AML-193 (cell line): Measurements from ENCODE around the gene AGBL1.
"Not testable (repeated sequence)": the region's sequence is repeated elsewhere in the genome, so short reads cannot be mapped to it uniquely, and the experiment has no call there.

Experiments used
- DNase-seq, 2 experiments: peaks; one replicate each; lab custom pipeline; 2025; lab: John Stamatoyannopoulos, UW

AGBL1 gene

DNA sequence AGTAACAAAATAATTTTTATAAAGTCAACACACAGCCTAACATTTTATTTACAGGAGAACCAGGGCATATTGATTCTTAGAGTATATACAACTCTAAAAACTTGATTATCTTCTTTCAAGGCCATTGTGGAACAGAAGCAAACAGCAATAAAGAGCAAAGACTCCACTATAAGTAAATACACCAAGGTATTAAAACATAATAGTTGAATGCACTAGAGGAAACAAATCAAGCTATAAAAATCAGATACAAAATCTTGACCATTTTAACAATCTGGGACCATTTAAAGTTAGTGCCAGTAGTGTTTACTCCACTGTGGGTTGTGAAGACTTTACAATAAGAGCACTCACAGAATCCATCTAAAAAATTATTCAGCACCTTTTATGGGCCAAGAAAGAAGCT is 323.6 kb downstream of the AGBL1 start:
- DNase-seq = no peak

DNA sequence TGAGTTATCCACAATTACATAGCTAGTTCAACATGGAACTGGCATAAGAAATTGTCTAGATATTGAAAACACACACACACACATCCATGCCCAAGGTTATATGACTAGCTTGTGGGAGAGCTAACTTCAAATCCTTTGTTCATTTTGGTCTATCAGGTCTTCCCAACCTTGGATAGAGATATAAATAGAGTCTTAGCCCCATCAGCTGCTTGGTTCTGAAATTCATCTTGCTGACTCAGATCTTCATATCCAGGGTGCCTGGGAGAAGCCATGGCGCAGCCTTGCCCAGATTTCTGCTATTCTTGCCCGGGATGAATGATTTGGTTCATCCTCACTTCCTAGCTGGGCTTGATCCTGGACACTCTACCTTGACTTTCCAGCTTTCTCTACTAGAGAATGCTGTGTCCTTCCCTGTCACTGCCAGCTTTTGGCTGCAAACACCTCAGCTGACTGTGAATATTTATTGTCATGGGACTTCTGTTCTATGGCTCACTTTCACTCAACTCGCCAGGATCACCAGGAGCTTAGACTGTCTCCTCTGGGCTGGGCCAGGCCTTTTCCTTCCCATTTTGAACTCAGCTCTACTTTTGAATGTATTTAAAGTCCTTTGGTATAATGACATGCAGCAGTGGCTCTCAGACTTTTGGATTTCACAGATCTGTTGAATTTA is 324.4 kb downstream of the AGBL1 start:
- no peak for DNase-seq

DNA sequence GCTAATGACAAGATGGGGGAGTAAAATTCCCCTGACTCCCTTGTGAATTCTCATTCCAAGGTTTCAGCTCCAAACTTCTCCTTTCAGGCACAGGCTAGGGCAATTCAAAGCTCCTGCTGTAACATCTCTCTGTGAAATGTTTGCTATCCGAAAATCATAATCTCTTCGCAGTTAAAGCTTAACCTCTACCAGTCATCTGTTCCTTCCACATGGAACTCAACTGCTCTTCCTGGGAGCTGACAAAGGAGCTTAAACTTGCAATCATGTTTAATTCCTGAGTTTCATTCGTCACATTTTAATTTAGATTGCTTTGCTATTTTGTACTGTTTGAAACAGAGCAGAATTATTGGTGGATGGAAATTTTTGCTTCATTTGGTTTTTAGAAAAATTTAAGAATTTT is 328.6 kb downstream of the AGBL1 start:
- no peak for DNase-seq

- no peak for DNase-seq
Measured at GRCh38 chr15:86411916-86412315, 332.2 kb downstream of the AGBL1 start.

DNA sequence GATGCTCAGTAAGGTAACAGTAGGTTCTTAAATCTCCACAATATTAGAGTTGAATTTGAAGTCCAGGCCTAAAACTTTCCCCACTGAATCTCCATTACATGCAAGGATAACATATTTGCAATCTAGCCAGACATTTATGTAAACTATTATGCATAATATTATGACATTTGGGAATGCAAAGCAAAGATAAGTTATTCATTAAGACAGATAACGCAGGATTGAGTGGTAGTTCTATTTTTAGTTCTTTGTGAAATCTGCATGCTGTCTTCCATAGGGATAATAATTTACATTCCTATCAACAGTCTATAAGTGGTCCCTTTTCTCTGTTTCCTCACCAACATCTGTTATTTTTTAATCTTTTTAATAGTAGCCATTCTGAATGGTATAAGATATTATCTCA is 333.5 kb downstream of the AGBL1 start:
- DNase-seq = no peak

DNA sequence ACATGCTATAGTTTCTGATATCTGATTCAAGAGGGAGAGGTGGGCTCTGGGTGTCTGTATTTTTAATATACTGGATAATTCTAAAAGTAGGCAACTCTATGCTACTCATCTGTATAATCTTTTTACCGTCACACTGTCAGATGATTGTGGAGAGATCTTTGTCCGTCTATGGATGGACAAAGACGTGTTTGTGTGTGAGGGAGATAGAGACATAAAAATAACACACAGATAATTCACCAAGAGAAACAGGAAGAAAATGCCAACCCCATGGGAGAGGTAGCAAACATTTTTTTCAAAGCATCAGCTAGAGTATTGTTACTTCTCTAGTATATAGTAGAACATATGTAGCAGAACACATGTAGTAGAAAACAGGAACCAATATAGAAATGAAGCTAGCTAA is 346.1 kb downstream of the AGBL1 start:
- no peak for DNase-seq

DNA sequence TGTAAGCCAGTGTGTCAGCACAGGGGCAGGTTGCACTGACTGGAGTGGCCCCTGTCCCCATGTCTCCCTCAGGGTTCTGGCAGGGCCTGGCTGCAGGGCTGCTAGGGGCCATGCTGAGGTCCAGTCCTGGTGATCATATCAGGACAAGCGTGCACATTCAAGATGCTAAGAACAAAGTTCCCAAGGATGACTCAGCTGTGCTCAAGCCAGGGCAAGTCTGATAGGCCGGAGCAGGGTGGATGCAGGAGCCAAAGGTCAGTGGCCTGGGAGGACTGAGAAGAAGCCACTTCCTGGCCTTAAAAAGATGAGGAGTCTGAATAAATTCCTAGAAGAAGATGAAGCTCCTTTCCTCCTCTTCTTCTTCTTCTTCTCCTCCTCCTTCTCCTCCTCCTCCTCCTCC is 353.2 kb downstream of the AGBL1 start:
- DNase-seq = no peak

GRCh38 chr15:86433983-86434382 is 354.3 kb downstream of the AGBL1 start:
- DNase-seq = no peak

- no peak for DNase-seq
Measured at GRCh38 chr15:86439614-86440013, 359.9 kb downstream of the AGBL1 start.

DNA sequence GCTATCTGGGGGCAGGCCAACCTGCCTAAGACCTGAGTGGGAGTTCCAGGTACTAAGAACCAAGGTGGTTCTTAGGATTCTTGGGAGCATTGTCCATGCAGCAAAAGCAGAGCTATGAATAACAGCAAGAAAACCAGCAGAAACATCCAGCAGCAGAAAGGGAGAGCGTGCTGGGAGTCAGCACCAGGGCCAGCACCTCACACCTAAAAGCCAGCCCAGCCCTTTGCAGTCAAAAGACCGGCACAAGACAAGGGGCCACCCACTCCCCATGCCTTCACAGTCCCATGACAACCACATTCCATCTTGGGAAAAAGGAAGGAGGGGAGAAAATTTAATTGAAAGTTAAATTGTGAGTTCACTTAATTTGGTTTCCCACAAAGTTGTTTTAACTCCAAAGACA is 364.9 kb downstream of the AGBL1 start:
- DNase-seq = no peak

- DNase-seq = no peak
Measured at GRCh38 chr15:86445579-86446252, 366.0 kb downstream of the AGBL1 start.

- no peak for DNase-seq
Measured at GRCh38 chr15:86446253-86446640, 366.6 kb downstream of the AGBL1 start.

DNA sequence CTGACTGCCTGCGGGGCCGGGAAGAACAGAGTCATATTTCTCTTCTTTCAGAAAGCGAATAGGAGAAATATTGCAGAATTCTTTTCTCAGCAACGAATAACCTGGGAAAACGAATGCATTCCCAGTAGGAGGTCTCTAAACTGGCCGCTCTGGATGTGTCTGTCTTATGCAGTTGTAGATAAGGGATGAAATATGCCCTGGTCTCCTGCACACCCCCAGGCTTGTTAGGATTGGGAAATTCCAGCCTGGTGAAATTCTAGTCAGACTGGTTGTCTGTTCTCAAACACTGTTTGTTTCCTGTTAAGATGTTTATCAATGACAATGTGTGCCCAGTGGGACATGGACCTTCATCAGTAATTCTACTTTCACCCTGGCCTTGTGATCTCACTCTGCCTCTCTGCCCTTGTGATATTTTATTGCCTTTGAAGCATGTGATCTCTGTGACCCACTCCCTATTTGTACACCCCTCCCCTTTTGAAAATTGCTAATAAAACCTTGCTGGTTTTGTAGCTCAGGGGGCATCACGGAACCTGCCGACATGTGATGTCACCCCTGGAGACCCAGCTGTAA is 385.9 kb downstream of the AGBL1 start:
- not testable (repeated sequence) for DNase-seq

DNA sequence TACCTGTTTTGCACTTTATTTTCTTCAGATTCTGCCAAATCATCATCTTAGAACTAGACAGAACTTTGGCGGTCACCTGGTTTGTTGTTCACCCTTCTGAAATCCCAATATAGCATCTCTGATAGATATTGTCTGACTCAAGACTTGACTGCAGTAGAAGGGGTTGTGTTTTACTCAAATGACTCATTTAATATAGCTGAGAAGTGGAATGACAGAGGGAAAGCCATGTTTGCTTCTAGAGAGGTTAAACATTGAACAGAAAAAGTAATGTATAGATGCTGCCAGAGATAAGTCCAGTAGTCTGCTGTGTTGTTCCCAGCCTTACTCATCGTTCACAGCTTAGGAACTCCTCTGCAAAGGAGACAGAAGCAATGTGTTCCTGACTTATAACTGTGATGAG is 402.0 kb downstream of the AGBL1 start:
- DNase-seq = no peak

DNA sequence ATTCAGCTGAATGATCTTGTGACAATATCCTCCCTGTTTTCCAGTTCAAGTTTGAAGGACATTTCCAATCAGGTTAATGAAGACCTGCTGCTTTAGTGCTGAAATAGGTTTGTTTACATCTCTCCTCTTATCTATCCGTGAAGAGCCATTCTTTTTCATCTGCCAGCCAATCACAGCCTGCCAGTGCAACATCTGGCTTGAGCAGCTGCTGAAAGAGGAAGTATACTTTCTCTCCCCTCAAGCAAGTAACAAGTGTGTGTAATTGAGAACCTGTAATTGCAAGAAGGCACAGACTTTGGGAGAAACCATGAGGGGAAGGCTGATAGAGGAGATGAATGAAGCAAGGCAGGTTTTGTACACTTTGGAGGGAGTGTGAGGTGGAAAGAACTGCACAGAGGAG is 404.3 kb downstream of the AGBL1 start:
- DNase-seq = no peak

DNA sequence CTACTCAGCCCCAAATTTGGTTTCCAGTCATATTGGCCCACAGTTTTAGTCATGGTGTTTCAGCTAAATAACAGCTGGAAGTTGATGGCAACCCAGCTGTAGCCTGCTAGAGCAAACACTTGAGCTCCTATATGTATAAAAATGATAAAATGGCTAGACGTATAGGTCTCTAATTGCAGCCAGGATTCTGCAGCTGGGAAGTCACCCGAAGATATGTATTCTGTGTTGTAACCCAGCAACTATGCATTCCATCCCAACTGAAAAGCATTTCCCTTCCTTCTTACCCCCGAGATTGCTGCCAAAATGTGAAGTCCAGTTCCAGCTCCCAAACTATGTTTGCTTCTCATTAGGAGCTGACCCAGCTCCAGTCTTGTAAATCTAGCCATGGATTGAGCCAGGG is 408.4 kb downstream of the AGBL1 start:
- DNase-seq = no peak

DNA sequence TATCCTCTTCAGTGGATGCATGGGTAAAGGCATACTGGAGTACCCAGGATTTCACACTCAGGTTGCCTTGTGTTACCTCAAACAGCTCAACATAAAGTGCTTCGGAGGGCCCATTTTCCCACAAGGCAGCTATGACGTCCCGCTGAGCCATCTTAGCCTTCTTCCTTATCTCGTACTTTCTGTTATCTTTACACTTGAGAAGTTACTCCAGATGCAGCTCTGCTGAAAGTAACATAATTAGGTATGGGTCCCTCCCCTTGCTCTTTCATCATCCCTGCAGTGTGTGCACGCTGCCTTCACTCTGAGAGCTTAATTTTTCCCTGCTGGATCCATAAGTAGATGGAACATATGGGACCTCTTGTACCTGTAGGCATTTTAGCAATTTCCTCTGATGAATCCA is 410.3 kb downstream of the AGBL1 start:
- no peak for DNase-seq

- no peak for DNase-seq
Measured at GRCh38 chr15:86491118-86491517, 411.4 kb downstream of the AGBL1 start.

DNA sequence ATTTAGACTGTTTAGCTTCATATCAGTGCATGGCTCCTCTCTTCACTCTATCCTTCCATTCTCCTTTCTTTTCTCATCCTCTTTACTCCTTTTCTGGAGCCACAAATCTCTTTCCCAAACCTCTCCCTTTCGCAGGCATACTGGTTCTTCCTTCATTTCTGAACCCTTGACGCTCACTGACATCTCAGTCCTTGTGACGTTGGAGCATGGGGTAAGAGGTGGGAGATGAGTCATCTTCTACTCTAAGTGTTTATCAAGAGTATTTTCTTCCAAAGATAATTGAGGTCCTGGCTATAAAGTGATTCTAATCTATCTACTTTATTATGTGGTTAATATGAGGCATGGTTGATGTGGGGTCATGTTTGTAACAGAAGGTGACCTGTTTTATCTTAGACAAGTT is 414.2 kb downstream of the AGBL1 start:
- DNase-seq = no peak

GRCh38 chr15:86494475-86494874 is 414.8 kb downstream of the AGBL1 start:
- no peak for DNase-seq

- DNase-seq = no peak
Measured at GRCh38 chr15:86502301-86502700, 422.6 kb downstream of the AGBL1 start.

- DNase-seq = no peak
Measured at GRCh38 chr15:86505951-86506350, 426.3 kb downstream of the AGBL1 start.

DNA sequence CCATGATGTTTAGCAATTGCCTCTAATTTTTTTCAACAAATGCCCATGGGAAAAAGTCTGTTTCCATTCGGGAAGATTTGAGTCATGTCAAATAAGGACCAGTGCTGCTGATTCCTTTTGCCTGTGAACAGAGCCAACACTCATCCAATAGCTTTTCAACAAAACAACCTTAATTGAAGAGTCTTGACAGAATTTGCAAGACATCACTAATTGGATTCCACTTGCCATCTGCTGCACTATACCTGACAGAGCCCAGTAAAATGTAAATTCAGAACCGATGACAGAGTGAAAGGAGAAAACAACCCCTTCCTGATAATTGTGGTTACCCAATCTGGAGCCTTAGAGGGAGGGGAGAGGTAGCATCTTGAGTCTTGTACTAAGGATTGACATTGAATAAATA is 426.7 kb downstream of the AGBL1 start:
- DNase-seq = no peak

GRCh38 chr15:86515625-86516024 is 436.0 kb downstream of the AGBL1 start:
- no peak for DNase-seq
